GM19455 (cell line): Measurements from ENCODE around the gene PODNL1.
"Not testable (repeated sequence)": the region's sequence is repeated elsewhere in the genome, so short reads cannot be mapped to it uniquely, and the experiment has no call there.

Experiments
- ATAC-seq: cut with Tn5 transposase; IDR thresholded peaks from one replicate; pipeline ENCODE4 v1.9.1; 2021; ENCODE audit not compliant: unreplicated experiment

Gene PODNL1

DNA sequence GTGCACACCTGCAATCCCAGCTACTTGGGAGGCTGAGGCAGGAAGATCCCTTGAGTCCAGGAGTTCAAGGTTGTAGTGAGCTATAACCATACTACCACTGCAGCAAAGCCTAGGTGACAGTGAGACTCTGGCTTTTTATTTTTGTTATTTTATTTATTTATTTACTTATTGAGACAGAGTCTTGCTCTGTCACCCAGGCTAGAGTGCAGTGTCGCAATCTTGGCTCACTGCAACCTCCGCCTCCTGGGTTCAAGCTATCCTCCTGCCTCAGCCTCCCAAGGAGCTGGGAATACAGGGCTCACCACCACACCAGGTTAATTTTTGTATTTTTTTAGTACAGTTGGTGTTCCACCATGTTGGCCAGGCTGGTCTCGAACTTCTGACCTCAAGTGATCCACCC, 35.3 kb upstream of the PODNL1 start:
- ATAC-seq = not testable (repeated sequence)

DNA sequence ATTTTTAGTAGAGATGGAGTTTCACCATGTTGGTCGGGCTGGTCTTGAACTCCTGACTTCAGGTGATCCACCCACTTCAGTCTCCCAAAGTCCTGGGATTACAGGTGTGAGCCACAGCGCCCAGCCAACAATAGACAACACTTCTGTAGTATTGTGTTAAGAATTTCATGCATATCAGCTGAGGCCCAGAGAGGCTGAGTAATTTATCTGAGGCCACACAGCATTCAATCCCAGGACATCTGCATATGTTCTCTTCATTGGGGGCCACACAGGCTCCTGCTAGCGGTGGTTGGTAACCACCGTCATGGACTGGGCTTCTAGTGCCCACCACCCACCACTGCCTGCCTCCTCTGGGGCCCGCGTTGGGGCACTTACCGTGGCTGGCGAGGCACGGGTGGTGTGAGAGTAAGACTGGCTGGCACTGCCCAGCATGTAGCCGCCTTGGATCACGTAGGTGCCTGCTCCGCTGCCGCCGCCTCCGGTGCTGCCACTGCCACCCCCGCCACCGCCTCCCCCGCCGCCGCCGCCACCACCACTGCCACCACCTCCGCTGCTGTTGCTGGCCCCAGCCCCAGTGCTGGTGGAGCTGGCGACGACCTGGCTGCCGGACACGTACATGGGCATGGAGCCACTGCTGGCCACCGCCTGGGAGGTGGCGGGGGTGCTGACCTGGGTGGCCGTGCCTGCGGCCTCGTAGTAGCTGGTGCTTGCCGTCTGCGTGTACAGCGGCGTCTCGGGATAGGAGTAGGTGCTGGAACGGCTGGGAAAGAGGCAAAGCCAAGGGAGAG, 34.3 kb upstream of the PODNL1 start:
- no peak for ATAC-seq

DNA sequence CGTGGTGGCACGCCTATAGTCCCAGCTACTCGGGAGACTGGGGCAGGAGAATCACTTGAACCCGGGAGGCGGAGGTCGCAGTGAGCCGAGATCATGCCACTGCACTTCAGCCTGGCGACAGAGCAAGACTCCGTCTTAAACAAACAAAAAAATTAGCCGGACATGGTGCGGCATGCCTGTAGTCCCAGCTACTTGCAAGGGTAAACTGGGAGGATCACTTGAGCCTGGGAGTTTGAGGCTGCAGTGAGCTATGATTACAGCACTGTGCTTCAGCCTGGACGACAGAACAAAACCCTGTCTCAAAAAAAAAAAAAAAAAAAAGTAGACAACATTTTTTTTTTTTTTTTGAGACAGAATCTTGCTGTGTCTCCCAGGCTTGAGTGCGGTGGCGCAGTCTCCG, 33.7 kb upstream of the PODNL1 start:
- not testable (repeated sequence) for ATAC-seq

DNA sequence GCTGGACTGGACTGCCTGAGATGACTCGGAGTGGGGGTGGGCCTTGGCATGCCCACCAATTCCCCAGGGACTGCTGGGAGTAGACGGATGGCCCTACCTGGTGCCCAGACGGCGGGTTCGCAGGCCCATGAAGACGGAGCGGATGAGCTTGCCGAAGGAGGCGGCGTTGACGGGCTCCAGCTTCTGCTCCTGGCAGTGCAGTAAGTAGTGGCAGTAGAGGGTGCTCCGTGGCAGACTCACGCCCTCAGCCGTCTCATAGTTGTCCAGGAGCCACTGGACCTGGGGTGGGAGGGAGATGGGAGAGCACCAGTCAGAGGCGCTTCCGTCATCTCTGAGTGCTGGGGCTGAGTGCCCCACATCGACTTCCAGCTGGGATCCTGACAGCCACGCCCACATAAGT, 31.7 kb upstream of the PODNL1 start:
- ATAC-seq = no peak

DNA sequence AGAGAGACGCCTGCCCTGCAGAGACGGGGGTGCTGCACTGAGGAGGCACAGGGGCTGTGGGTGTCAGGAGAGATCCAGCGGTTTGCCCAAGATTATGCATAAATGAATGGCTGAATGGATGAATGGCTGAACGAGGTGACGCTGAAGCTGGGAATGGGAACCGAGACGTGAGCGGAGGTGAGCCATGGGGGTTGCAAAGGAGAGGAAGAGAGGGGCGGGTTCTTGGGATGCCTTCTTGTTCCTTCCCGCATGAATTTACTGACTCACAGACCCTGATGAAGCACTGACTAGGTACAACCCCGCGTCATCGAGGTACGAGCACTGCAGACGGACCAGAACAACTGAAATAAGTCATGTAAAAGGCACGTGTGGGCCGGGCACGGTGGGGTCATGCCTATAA, 30.8 kb upstream of the PODNL1 start:
- ATAC-seq = no peak

DNA sequence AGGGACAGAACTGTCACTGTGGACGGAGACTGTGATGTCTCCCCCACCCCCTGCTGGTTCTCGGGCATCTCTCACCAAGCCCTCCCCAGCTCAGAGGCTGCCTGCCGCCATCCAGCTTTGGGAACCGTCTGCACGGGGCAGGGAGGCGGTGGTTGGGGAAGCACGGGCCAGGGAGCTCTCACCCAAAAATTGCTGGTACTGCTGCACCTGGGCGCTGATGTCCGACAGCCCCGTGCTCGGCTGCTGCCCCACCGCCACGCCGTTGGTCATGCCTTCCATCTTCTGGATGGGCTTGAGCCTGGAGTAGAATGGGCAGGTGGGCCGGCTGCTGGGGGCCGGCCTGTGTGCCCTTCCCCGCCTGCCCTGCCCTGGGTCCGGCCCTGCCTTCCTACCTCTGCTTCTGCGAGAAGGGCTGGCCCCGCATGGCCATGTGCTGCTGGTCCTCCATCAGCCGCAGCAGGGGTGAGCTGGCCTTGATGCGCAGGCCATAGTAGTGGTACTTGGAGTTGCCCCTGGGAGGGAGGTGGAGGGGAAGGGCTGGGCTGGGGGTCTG, 30.2 kb upstream of the PODNL1 start:
- ATAC-seq = no peak

DNA sequence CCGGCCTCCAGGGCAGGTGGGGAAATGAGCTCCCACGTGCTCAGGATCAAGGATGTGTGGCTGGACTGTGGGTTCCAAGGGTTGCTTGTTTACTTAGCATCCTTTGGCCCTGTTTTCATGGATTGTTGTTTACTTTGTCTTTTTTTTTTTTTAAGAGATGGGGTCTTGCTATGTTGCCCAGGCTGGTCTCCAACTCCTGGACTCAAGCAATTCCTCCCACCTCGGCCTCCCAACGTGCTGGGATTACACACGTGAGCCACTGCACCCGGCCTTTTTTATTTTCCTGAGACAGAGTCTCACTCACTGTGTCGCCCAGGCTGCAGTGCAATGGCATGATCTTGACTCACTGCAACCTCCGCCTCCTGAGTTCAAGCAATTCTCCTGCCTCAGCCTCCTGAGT, 29.0 kb upstream of the PODNL1 start:
- not testable (repeated sequence) for ATAC-seq

DNA sequence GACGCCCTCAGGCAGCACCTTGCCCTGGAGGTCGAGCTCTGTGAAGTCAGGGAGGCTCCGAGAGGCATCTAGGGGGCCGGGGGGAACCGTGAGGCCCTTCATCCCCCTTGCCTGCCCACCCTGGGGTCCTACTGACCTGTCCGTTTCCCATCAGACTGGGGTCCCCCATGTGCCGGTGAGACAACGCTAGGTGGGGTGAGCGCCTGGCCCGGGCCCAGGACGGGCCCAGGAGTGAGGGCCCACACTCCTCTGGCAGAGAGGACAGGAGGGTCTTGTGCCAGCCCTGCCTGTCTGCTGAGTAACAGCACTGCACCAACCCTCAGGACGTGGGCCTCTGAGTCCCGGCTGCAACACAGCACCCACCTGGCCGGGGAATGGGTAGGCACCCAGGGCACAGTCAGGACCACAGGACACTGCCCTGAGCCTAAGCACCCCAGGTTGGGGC, 28.5 kb upstream of the PODNL1 start:
- ATAC-seq = no peak

DNA sequence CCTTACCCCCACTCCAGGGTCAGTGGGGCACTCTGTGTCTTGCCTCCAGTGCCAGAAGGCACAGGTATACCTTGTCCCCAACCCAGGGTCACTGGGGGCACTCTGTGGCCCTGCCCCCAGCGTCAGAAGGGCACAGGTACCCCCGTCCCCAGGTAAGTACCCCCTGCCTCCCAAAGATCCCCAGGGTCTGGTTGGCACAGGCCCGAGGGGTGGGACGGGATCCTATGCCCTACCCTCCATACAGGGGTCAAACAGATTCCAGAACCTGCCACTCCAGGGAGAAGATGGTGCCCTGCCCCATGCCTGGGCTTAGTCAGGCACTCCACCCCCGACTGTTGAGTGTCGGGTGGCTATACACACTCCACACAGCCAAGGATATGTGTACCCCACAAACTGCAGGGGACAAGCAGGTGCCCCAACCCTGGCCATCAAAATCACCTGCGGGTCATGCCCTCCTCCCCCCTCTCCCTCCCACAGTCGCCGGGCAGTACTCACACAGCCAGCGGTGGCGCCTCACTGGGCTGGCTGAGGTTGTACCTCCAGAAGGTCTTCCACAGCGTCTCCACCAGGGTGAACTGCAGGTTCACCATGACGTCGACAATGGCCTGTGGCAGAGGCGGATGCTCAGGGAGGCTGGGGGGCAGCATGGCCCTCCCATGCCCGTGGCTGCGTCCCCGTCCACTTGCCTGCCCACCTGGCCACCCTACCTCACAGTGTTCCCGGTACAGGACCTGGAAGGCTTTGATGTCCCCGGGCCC, 27.9 kb upstream of the PODNL1 start:
- no peak for ATAC-seq

DNA sequence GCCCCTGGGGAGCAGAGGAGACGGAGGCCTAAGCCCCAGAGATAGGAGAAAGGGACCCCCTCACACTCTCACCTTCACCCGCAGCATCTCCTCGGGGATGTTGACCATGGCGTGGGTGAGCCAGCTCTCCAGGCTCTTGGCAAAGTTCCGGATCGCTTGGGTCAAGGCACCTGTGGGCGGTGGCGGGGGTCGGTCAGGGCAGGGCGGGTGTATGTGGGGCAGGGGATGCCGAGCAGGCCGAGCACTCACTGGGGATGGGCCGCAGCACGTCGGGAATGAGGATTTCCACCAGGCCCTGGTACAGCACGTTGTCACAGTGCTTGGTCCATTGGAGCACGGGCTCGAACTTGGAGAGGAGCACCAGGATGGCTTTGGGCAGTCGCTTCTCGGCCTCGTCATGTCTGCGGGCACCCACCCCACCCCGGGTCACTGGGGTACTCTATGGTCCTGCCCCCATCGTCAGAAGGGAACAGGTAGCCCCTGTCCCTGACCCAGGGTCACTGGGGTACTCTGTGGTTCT, 27.2 kb upstream of the PODNL1 start:
- no peak for ATAC-seq

DNA sequence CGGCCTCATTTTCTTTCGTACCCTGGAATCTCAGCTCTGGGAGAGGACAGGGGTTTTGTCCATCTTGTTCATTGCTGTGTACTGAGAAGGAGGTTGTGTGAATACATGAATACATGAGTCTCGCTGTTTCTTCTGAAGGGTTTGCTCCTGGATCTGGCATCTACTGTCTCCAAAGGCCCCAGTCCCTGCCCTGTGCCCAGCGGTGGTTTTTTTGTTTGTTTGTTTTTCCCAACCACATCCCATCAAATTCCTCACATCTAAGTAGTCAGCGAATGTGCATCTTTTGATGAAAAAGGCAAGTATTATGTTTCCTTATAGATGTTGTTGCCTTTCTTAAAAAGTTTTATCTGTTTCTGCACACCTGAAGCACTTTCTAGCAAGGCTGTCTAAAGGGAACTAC, 26.6 kb upstream of the PODNL1 start:
- no peak for ATAC-seq

DNA sequence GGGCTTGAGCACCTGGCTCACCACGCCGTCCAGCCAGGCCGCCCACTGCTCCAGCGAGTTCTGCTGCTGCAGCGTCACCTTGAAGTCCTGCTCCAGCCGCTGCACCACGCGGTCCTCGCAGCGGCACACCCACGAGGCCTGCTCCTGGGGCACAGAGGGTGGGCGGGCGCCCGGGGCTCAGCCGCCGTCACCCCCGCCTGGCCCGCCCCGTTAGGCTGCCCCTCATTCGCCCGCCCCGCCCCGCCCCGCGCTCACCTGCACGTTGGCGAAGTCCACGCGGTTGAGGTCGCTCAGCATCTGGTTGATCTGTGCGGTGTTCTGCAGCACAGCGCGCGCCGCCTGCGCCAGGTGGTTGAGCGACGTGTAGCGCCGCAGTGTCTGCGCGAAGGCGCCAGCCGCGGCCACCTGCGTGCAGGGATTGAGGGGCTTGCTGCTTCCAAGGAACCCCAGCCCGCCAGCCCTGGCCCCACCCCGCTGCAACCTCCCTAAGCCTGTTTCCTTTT, 25.4 kb upstream of the PODNL1 start:
- ATAC-seq = no peak

DNA sequence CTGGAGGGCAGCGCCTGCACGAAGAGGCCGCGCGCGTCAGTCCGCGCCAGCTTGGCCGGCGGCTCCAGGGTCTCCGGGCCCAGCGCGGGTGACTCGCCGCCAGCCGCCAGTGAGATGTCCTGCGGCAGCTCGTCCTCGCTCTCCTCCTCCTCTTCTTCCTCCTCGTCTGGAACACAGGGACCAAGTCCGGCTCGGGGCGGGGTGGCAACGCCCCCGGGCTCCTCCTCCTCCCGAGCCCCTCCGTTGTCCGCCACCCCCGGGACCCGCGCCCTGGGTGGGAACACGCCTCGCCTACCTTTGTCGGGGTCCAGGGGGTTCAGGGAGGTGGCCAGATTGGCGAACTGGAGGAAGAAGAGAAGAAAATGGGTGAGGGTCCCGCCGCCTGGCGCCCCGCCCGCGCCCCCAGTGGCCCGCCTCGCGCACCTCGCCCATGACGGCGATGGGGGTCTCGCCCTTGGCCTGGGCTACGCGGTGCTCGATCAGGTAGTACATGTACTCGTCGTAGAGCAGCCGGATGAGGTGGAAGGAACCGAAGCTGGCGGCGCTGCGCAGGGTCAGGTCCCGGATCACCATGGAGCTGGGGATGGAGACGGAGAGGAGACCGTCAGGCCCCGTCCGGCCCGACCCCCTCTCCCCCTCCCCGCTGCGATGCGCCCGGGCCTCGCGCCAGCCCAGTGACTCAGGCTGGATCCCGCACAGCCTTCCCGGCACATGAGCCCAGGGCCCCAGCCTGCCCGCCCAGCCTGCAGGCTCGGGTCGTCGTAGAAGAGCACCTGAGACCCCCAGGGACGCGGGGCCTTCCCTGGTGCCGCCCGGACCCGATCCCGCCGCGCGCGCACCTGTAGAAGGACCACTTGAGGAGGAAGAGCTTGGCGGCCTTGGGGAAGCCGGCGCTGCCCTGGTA, 24.7 kb upstream of the PODNL1 start:
- ATAC-seq = no peak

DNA sequence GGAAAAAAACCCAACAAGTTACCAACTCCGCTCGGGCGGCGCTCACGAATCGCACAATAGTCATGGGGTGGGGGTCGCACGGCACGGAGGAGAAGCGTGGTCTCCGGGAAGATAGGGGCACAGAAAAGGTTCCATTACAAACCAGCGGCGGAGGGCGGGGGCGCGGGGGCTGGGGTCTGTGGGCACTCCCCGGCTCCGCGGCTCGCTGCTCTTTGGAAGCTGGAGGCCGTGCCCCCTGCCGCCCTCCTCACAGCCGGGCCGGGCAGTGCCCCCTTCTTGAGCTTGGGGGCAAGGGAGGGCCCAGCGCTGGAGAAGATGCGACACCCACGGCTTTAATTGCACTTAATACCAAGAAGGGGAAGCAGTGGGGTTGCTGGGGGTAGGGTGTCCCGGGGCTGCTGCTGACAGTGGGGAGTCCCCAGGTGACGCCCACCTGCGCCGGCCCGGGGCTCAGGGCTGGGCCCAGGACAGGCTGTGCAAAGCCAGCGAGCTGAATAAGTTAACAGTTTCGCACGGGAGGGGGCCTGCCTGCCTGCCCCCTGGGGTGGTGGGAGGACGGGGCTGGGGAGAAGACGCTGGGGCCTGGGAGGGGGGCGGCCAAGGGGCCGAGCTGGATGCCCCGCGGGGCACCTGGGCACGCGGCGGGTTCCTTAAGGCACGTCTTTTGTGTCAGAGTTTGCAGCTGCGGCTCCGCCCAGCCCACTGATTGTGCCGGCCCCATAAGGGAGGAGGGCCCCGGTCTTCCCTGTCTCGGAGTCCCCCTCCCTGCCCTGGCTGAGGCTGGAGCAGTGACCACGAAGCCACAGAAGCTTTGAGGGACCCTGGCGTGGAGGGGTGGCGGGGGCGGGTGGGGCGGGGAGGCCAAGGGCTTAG, 23.8 kb upstream of the PODNL1 start:
- ATAC-seq = no peak

DNA sequence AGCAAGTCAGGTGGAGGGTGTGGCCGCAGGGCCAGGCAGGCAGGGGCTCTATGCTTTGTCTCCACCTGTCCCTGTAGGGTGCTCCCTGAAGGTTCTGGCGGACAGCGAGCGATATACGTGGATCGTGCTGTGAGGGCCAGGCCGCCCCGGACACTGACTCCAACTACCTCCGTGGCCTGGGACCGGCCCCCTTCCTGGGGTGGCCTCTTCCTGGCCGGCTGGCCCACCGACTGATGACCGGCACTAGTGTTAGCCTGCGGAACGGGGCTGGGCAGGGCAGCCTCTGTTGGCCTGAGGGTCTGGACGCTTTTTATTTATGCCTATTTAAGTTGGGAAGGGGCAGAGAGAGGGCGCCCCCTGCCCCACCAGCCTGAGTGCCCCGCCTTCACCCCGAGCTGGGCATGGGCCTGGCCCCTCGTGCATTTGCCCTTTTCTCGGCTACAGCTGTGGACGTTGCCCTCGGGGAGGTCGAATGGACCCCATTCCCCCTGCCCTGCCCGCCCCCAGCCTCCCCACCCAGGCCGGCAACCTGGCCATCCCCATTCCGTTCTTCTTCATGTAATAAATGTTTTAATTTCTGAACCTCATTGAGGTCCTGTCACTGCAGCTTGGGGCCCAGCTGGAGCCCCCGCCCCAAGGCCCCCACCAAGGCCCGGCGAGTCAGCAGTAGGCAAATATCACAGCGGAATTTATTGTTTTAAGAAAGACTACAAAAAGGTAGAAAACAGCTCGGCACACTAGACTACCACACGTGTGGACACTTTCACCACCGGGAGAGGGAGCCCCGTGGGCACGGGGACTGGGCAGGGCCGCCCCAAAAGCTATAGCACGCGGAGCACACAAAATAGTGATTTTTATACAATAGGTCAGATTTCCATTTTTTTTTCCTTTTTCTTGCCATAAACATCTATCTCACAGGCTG, 22.9 kb upstream of the PODNL1 start:
- ATAC-seq = no peak

DNA sequence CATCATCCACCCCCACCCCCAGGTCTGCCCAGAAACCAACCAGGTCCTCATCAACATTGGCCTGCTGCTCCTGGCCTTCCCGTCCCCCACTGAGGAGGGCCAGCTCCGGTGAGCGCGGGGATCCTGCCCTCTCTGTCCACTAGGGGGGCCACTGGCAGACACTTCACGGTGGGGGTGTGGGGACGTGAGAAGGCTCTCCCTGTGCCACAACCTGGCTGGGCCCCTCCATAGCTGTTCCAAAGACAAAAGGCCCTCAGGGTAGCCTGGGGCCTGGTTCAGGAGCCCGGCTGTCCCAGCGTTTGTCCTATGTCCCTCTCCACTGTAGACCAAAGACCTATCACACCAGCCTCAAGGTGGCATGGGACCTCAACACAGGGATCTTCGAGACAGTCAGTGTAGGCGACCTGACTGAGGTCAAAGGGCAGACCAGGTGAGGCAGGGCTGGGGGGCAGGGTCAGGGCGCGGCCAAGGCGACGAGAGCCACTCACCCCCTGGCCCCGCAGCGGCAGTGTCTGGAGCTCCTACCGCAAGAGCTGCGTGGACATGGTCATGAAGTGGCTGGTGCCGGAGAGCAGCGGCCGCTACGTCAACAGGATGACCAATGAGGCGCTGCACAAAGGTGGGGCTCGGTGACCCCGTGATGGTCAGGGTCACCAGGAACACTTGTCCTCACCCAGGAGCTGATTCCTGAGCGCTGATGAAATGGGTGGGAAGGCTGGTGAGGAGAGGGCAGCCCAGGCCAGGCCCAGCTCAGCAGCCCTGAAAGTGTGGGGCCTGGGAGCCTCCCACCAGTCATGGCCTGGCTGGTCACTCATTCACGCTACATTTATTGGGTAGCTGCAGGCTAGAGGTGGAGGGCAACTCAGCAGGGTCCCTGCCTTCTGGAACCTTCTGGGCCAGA, 22.0 kb upstream of the PODNL1 start:
- ATAC-seq = no peak

DNA sequence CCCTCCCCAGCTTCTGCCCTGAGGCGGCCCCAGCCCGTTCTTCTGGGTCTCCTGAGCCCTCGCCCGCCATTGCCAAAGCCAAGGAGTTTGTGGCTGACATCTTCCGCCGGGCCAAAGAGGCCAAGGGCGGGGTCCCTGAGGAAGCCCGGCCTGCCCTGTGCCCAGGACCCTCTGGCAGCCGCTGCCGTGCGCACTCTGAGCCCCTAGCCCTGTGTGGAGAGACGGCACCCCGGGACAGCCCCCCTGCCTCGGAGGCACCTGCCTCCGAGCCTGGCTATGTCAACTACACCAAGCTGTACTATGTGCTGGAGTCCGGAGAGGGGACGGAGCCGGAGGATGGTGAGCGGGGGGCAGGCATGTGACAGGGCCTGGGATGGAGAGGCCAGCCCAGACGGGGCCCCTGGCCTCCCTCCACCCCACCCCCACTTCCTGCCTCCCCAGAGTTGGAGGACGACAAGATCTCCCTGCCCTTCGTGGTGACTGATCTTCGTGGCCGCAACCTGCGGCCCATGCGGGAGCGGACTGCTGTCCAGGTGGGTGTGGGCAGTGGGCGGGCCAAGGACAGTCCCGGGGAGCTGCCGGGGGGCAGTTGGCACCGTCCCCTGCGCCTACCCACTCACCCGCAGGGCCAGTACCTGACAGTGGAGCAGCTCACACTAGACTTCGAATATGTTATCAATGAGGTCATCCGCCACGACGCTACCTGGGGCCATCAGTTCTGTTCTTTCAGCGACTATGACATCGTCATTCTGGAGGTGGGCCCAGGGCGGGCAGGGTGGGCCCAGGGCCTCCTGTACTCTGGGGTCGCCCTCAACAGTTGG, 21.1 kb upstream of the PODNL1 start:
- ATAC-seq = no peak
